ENCODE results near the gene CD38. TPM values are rescaled to one million over a fixed set of nuclear protein-coding genes. Genes with fewer than 3 reads are reported as not detected.

CD38 gene
- total RNA-seq, 1 experiment from 2014 or later = not detected

DNA sequence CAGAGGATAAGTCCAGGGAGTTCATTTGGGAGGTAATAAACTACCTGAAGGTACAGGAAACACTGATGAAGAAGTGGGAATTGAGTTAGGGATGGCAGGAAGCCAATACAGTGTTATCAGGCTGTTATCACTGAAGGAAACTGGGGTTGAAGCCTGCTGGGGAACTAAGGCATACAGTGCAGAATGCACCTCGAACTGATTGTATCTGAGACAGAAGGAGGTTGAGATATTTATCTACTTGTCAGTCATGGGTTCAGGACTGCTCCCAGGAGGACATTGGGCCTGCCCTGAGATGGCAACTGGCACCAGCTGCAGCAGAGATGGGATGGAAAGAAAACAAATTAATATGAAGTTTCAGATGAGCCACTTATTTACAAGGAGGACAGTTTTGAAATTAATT, 35.5 kb upstream of the CD38 start:
- no TSS peak for BruUV-seq (replicated peaks)
- DNase-seq (ENCODE audit: low spot score) = no peak
- Histone ChIP-seq H3K9me3 (ENCODE audit: low read depth, low read length, poor library complexity, severe bottlenecking) (no peaks in the 10 kb centered on the region), H3K4me3 (ENCODE audit: low read depth, low read length, poor library complexity, severe bottlenecking) (no peak overlapping the region), H3K27me3 (replicated peaks; ENCODE audit: insufficient read depth, low read depth, low read length, poor library complexity) (no peaks in the 10 kb centered on the region), H3K4me1 (ENCODE audit: insufficient read depth, low read length, poor library complexity, severe bottlenecking) (no peaks in the 10 kb centered on the region), H3K27ac (ENCODE audit: low read depth, low read length, poor library complexity, severe bottlenecking) (no peak overlapping the region), H3K36me3 (ENCODE audit: insufficient read depth, low read length, poor library complexity, severe bottlenecking) (no peaks in the 10 kb centered on the region)
- TF ChIP-seq CTCF (conservative IDR thresholded peaks at IDR 0.05; ENCODE audit: low read depth, low read length) = no peak
- no peak for TF ChIP-seq EZH2 (IDR thresholded peaks at IDR 0.05; ENCODE audit: borderline replicate concordance, low read depth, low read length, poor library complexity, severe bottlenecking)
- intact Hi-C loops (cut with micrococcal nuclease; ENCODE audit: unreplicated experiment) = no loop called here
- CTCF ChIA-PET = no interaction called here
- POLR2A ChIA-PET (ENCODE audit: low non-redundant PET) = no interaction called here

- TF ChIP-seq EZH2 (IDR thresholded peaks at IDR 0.05; ENCODE audit: borderline replicate concordance, low read depth, low read length, poor library complexity, severe bottlenecking) (no peak), CTCF (conservative IDR thresholded peaks at IDR 0.05; ENCODE audit: low read depth, low read length) (no peak)
- CTCF ChIA-PET = no interaction called here
- BruUV-seq (replicated peaks) = no TSS peak
These were observed 34.0 kb upstream of the CD38 start for GRCh38 chr4:15744016-15744545.

GRCh38 chr4:15746110-15746509, 32.0 kb upstream of the CD38 start:
- ChIA-PET CTCF (no interaction called here), POLR2A (ENCODE audit: low non-redundant PET) (no interaction called here)
- BruUV-seq (replicated peaks) = no TSS peak
- no peak for DNase-seq (ENCODE audit: low spot score)
- Histone ChIP-seq H3K36me3 (ENCODE audit: insufficient read depth, low read length, poor library complexity, severe bottlenecking) (no peaks in the 10 kb centered on the region), H3K27ac (ENCODE audit: low read depth, low read length, poor library complexity, severe bottlenecking) (no peak overlapping the region), H3K27me3 (replicated peaks; ENCODE audit: insufficient read depth, low read depth, low read length, poor library complexity) (no peaks in the 10 kb centered on the region), H3K9me3 (ENCODE audit: low read depth, low read length, poor library complexity, severe bottlenecking) (no peaks in the 10 kb centered on the region), H3K4me1 (ENCODE audit: insufficient read depth, low read length, poor library complexity, severe bottlenecking) (no peaks in the 10 kb centered on the region), H3K4me3 (ENCODE audit: low read depth, low read length, poor library complexity, severe bottlenecking) (no peak overlapping the region)
- TF ChIP-seq CTCF (conservative IDR thresholded peaks at IDR 0.05; ENCODE audit: low read depth, low read length) = no peak
- TF ChIP-seq EZH2 (IDR thresholded peaks at IDR 0.05; ENCODE audit: borderline replicate concordance, low read depth, low read length, poor library complexity, severe bottlenecking) = no peak
- intact Hi-C loops (cut with micrococcal nuclease; ENCODE audit: unreplicated experiment) = no loop called here

More at GRCh38 chr4:15744016-15744545, 34.0 kb upstream of the CD38 start:
- POLR2A ChIA-PET (ENCODE audit: low non-redundant PET) = no interaction called here
- Histone ChIP-seq H3K9me3 (ENCODE audit: low read depth, low read length, poor library complexity, severe bottlenecking) (no peaks in the 10 kb centered on the region), H3K36me3 (ENCODE audit: insufficient read depth, low read length, poor library complexity, severe bottlenecking) (no peaks in the 10 kb centered on the region), H3K4me3 (ENCODE audit: low read depth, low read length, poor library complexity, severe bottlenecking) (no peak overlapping the region), H3K4me1 (ENCODE audit: insufficient read depth, low read length, poor library complexity, severe bottlenecking) (no peaks in the 10 kb centered on the region), H3K27me3 (replicated peaks; ENCODE audit: insufficient read depth, low read depth, low read length, poor library complexity) (no peaks in the 10 kb centered on the region), H3K27ac (ENCODE audit: low read depth, low read length, poor library complexity, severe bottlenecking) (no peak overlapping the region)
- intact Hi-C loops (cut with micrococcal nuclease; ENCODE audit: unreplicated experiment) = no loop called here
- no peak for DNase-seq (ENCODE audit: low spot score)

Measured in A673 (cell line).